Activated naive CD8-positive, alpha-beta T cell (primary cell): ENCODE measurements around the gene NKAPD1.
"Not testable (repeated sequence)": the region's sequence is repeated elsewhere in the genome, so short reads cannot be mapped to it uniquely, and the experiment has no call there.

Experiments used
- H3K27ac Mint-ChIP-seq: one replicate; pipeline ENCODE4 v1.8.0; 2021; ENCODE audit warnings: mixed read lengths
- H3K27me3 Mint-ChIP-seq: one replicate; pipeline ENCODE4 v1.8.0; 2021; ENCODE audit warnings: mixed read lengths
- H3K36me3 Mint-ChIP-seq: one replicate; pipeline ENCODE4 v1.8.0; 2021; ENCODE audit warnings: mixed read lengths
- H3K4me1 Mint-ChIP-seq: one replicate; pipeline ENCODE4 v1.8.0; 2021; ENCODE audit warnings: low read depth, mixed read lengths
- H3K4me3 Mint-ChIP-seq: one replicate; pipeline ENCODE4 v1.8.0; 2021; ENCODE audit warnings: mild to moderate bottlenecking, mixed read lengths
- H3K9me3 Mint-ChIP-seq: one replicate; pipeline ENCODE4 v1.8.0; 2021; ENCODE audit warnings: low read depth, mixed read lengths

The NKAPD1 gene, protein sequence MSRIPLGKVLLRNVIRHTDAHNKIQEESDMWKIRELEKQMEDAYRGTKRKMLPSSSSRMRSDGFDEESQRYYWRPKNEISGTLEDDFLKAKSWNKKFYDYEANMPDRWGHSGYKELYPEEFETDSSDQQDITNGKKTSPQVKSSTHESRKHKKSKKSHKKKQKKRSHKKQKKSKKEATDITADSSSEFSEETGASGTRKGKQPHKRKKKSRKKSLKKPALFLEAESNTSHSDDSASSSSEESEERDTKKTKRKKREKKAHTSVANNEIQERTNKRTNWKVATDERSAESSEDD

GRCh38 chr11:112073941-112074811, at the start of gene NKAPD1, which contains the start of gene PIH1D2:
NKAPD1 (plus strand) TSS chr11:112074299; CDS start chr11:112075575, 1,276 bp downstream.
PIH1D2 (minus strand) TSS chr11:112074017; CDS start chr11:112073174, 843 bp downstream.
- H3K27ac Mint-ChIP-seq = peak within 1 kb of the TSS; percentile 98
- peaks cover 31% of the 10 kb centered on the region for H3K4me1 Mint-ChIP-seq
- peaks cover 6% of the 10 kb centered on the region for H3K27me3 Mint-ChIP-seq
- H3K36me3 Mint-ChIP-seq = peaks cover 10% of the 10 kb centered on the region
- H3K4me3 Mint-ChIP-seq = peak within 1 kb of the TSS; percentile 95
- no peaks in the 10 kb centered on the region for H3K9me3 Mint-ChIP-seq

DNA sequence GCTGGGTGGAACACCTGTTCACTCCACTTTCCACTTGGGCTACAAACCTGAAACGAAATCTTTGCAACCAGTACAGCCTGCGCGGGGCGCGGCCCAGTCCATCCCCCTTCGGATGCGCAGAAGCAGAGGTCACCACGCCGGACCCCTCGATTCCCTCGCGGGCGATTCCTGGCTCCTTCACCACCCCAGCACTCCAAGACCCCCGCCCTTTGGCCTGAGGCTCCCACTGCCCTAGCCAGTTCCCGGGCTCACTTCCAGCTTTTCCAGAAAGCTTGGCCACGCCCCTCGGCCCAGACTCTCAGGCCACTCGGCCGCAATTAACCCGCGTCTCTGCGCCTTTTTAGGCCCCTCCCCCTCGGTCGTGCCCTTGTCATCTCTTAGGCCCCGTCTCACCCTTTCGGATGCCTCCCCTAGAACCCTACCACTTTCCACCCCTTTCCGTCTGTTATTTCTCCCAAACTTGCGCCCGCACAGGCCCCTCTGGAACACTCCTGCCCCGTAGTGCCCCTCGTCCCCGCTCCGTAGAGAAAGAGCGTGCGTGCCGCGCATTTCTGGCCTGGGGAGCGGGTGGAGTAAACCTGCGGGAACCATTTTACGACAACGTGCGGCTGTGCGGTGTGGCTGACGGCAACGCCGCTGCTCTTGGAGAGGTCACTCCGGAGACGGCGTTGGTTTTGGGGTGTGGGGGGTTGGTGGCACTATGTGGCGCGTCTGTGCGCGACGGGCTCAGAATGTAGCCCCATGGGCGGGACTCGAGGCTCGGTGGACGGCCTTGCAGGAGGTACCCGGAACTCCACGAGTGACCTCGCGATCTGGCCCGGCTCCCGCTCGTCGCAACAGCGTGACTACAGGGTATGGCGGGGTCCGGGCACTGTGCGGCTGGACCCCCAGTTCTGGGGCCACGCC, 49.1 kb upstream of the NKAPD1 start, which contains the start of gene DLAT:
TSS of gene DLAT (plus strand) at position 636 of the 906 bp plus-strand sequence. CDS start at position 701, 65 bp downstream.
- Mint-ChIP-seq H3K36me3 (peaks cover 4% of the 10 kb centered on the region), H3K4me1 (peaks cover 25% of the 10 kb centered on the region), H3K4me3 (peak within 1 kb of the TSS; percentile 99), H3K27me3 (no peaks in the 10 kb centered on the region), H3K27ac (peak within 1 kb of the TSS; percentile 100), H3K9me3 (no peaks in the 10 kb centered on the region)

- Mint-ChIP-seq H3K27me3 (no peaks in the 10 kb centered on the region), H3K4me1 (peaks cover 28% of the 10 kb centered on the region), H3K27ac (peak overlapping the region; percentile 100), H3K36me3 (peaks cover 8% of the 10 kb centered on the region), H3K9me3 (no peaks in the 10 kb centered on the region), H3K4me3 (peak overlapping the region; percentile 99)
Observed at GRCh38 chr11:112025707-112026106, 48.4 kb upstream of the NKAPD1 start.

GRCh38 chr11:112026784-112027410, 47.2 kb upstream of the NKAPD1 start:
- H3K4me3 Mint-ChIP-seq, H3K27ac Mint-ChIP-seq, H3K36me3 Mint-ChIP-seq, H3K27me3 Mint-ChIP-seq, H3K9me3 Mint-ChIP-seq: not testable (repeated sequence)
- peaks cover 28% of the 10 kb centered on the region for H3K4me1 Mint-ChIP-seq

DNA sequence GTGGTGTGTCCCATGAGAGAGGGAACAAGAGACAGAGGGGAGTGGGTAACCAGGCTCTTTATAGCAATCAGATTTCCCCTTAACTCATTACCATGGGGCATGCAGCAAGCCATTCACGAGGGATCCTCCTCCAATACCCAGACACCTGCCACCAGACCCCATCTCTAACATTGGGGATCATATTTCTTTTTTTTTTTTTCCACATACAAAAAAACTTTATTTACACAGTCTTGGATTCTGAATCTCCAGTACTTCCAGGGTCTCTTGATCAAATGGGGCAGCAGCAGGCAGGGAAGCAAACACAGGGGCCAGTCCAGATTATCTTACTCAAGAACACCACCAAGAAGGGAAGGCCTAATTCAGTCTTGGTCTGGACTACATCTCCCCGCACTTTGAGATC, 44.6 kb upstream of the NKAPD1 start:
- H3K27ac Mint-ChIP-seq = peak overlapping the region; percentile 1
- H3K4me3 Mint-ChIP-seq = no peak overlapping the region
- H3K36me3 Mint-ChIP-seq = peaks cover 12% of the 10 kb centered on the region
- no peaks in the 10 kb centered on the region for H3K27me3 Mint-ChIP-seq
- H3K4me1 Mint-ChIP-seq = peaks cover 19% of the 10 kb centered on the region
- no peaks in the 10 kb centered on the region for H3K9me3 Mint-ChIP-seq

DNA sequence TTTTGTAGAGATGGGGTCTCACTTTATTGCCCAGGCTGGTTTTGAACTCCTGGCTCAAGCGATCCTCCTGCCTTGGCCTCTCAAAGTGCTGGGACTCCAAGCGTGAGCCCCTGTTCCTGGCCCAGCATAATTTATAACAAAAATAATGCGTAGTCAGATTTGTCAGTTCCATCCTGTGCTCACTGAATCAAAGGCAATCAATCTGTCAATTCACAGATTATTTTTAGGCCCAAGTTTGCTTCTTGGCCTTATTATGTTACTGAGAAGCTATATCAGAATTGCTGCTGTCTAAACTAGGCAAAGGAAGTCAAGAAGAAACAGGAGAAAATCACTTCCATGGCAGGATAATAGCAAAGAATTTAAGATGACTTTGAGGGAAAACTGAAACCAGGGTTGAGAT, 40.2 kb upstream of the NKAPD1 start:
- Mint-ChIP-seq H3K4me1 (peaks cover 6% of the 10 kb centered on the region), H3K27me3 (no peaks in the 10 kb centered on the region), H3K4me3 (no peak overlapping the region), H3K36me3 (peaks cover 14% of the 10 kb centered on the region), H3K27ac (no peak overlapping the region), H3K9me3 (no peaks in the 10 kb centered on the region)

- Mint-ChIP-seq H3K4me1 (peaks cover 12% of the 10 kb centered on the region), H3K27me3 (no peaks in the 10 kb centered on the region), H3K4me3 (no peak overlapping the region), H3K9me3 (no peaks in the 10 kb centered on the region), H3K36me3 (peaks cover 8% of the 10 kb centered on the region), H3K27ac (no peak overlapping the region)
Observed at GRCh38 chr11:112037527-112037926, 36.6 kb upstream of the NKAPD1 start.

GRCh38 chr11:112042161-112042960, 31.7 kb upstream of the NKAPD1 start:
- H3K27me3 Mint-ChIP-seq = no peaks in the 10 kb centered on the region
- H3K9me3 Mint-ChIP-seq = no peaks in the 10 kb centered on the region
- H3K4me3 Mint-ChIP-seq = no peak overlapping the region
- peaks cover 18% of the 10 kb centered on the region for H3K4me1 Mint-ChIP-seq
- H3K27ac Mint-ChIP-seq = peak overlapping the region; percentile 12
- H3K36me3 Mint-ChIP-seq = peaks cover 16% of the 10 kb centered on the region

DNA sequence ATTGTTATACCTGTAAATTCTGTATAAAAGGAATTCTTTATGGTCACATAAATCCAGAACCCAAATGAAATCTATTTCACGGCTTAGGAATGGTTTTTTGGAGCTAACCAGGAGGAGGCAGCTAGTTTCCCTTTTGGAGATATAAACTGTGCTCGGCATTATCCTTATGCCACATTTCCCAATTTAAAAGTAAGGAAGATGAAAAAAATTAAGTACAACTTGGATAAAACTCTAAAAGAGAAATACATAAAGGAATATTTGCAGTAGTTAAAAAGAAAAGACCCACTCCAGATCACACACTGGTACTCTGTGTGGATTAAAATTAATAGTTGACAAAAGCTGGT, 31.2 kb upstream of the NKAPD1 start:
- Mint-ChIP-seq H3K4me3 (no peak overlapping the region), H3K36me3 (peaks cover 15% of the 10 kb centered on the region), H3K27ac (no peak overlapping the region), H3K9me3 (no peaks in the 10 kb centered on the region), H3K4me1 (peaks cover 21% of the 10 kb centered on the region), H3K27me3 (no peaks in the 10 kb centered on the region)

GRCh38 chr11:112044961-112045360, 29.1 kb upstream of the NKAPD1 start:
- peaks cover 17% of the 10 kb centered on the region for H3K36me3 Mint-ChIP-seq
- H3K4me1 Mint-ChIP-seq = peaks cover 34% of the 10 kb centered on the region
- H3K4me3 Mint-ChIP-seq = no peak overlapping the region
- H3K27me3 Mint-ChIP-seq = no peaks in the 10 kb centered on the region
- H3K9me3 Mint-ChIP-seq = no peaks in the 10 kb centered on the region
- no peak overlapping the region for H3K27ac Mint-ChIP-seq

- H3K36me3 Mint-ChIP-seq = peaks cover 24% of the 10 kb centered on the region
- H3K27ac Mint-ChIP-seq, H3K9me3 Mint-ChIP-seq, H3K4me3 Mint-ChIP-seq, H3K27me3 Mint-ChIP-seq: not testable (repeated sequence)
- peaks cover 33% of the 10 kb centered on the region for H3K4me1 Mint-ChIP-seq
Observed at GRCh38 chr11:112046647-112047046, 27.5 kb upstream of the NKAPD1 start.

DNA sequence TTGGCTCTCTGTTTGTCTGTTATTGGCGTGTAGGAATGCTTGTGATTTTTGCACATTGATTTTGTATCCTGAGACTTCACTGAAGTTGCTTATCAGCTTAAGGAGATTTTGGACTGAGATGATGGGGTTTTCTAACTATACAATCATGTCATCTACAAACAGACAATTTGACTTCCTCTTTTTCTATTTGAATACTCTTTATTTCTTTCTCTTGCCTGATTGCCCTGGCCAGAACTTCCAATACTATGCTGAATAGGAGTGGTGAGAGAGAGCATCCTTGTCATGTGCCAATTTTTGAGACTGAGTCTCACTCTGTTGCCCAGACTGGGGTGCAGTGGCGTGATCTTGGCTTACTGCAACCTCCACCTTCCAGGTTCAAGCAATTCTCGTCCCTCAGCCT, 25.8 kb upstream of the NKAPD1 start:
- not testable (repeated sequence) for H3K27ac Mint-ChIP-seq, H3K9me3 Mint-ChIP-seq, H3K4me3 Mint-ChIP-seq, H3K27me3 Mint-ChIP-seq
- Mint-ChIP-seq H3K36me3 (peaks cover 33% of the 10 kb centered on the region), H3K4me1 (peaks cover 22% of the 10 kb centered on the region)

GRCh38 chr11:112049777-112050176, 24.3 kb upstream of the NKAPD1 start:
- Mint-ChIP-seq H3K4me3 (no peak overlapping the region), H3K9me3 (no peaks in the 10 kb centered on the region), H3K4me1 (peaks cover 22% of the 10 kb centered on the region), H3K27me3 (no peaks in the 10 kb centered on the region), H3K36me3 (peaks cover 37% of the 10 kb centered on the region), H3K27ac (no peak overlapping the region)
